ENCODE results near the gene SNCG. TPM values are rescaled to one million over a fixed set of nuclear protein-coding genes. Genes with fewer than 3 reads are reported as not detected.
"Not testable (repeated sequence)": the region's sequence is repeated elsewhere in the genome, so short reads cannot be mapped to it uniquely, and the experiment has no call there.

SNCG gene
- total RNA-seq, 1 experiment from 2014 or later: 61.1 TPM

- H3K4me1 ChIP-seq (ENCODE audit: control insufficient read depth in 1 of 2, insufficient read depth in 2 of 2, low read length in 2 of 2): no peaks in the 10 kb centered on the region; a peak in 1 of 4 replicates
- no peak for DNase-seq (ENCODE audit: low read depth, low spot score)
- no peaks in the 10 kb centered on the region for H3K79me2 ChIP-seq (ENCODE audit: insufficient read depth, low read length)
- no peaks in the 10 kb centered on the region for H3K9me3 ChIP-seq (ENCODE audit: control insufficient read depth in 1 of 2, insufficient read depth in 1 of 2, low read depth in 1 of 2, low read length in 2 of 2)
- no peak overlapping the region for H2AFZ ChIP-seq (ENCODE audit: low read depth, low read length, poor library complexity, severe bottlenecking)
- ChIA-PET POLR2A (no interaction called here), RAD21 (ENCODE audit: low non-redundant PET in 1 of 2, low total read pairs in 2 of 2, uncharacterized antibody in 2 of 2, unreplicated experiment in 2 of 2) (no interaction called here), CTCF (no interaction called here)
- H3K4me3 ChIP-seq (replicated peaks in 1 of 2; ENCODE audit: low read depth in 1 of 2, low read length in 2 of 2): no peak overlapping the region
- no peaks in the 10 kb centered on the region for H3K9me2 ChIP-seq (ENCODE audit: insufficient read depth)
- no peak overlapping the region for H3K4me2 ChIP-seq (ENCODE audit: low read length)
- intact Hi-C loops (cut with micrococcal nuclease): no loop called here
- no peak for TF ChIP-seq CBX3 (IDR thresholded peaks at IDR 0.05; ENCODE audit: low read depth)
- TF ChIP-seq EZH2 (IDR thresholded peaks at IDR 0.05): no peak
- TF ChIP-seq ATF3 (IDR thresholded peaks at IDR 0.05): no peak
- no peak for TF ChIP-seq ELF1 (IDR thresholded peaks at IDR 0.05; ENCODE audit: borderline replicate concordance, low read depth)
- TF ChIP-seq SRF (IDR thresholded peaks at IDR 0.05; ENCODE audit: low read depth): no peak
- TF ChIP-seq CEBPB (IDR thresholded peaks at IDR 0.05; ENCODE audit: low read depth): no peak
- TF ChIP-seq POLR2AphosphoS5 (IDR thresholded peaks at IDR 0.05; ENCODE audit: low read depth, low read length): no peak
- no peak for TF ChIP-seq ZFX (IDR thresholded peaks at IDR 0.05)
- no peak for TF ChIP-seq CTCF (IDR thresholded peaks at IDR 0.05 in 2 of 3, conservative IDR thresholded peaks at IDR 0.05 in 1 of 3; ENCODE audit: borderline replicate concordance in 1 of 3, insufficient read depth in 1 of 3, low read depth in 2 of 3, low read length in 2 of 3)
- TF ChIP-seq ZBTB33 (IDR thresholded peaks at IDR 0.05; ENCODE audit: extremely low read depth, insufficient replicate concordance, low read length): no peak
- ATAC-seq: no peak
- no TSS peak for BruUV-seq (replicated peaks)
- H4K20me1 ChIP-seq (ENCODE audit: insufficient read depth): no peaks in the 10 kb centered on the region
- no peak overlapping the region for H3K9ac ChIP-seq (ENCODE audit: low read length)
- no peaks in the 10 kb centered on the region for H3K36me3 ChIP-seq (ENCODE audit: control insufficient read depth in 1 of 2, insufficient read depth in 2 of 2, low read length in 2 of 2)
- H3K27me3 ChIP-seq (ENCODE audit: insufficient read depth, low read length): no peaks in the 10 kb centered on the region
- no peak overlapping the region for H3K27ac ChIP-seq (ENCODE audit: low read depth, low read length)
Measured at GRCh38 chr10:86932674-86933073, 25.7 kb upstream of the SNCG start.

- DNase-seq (ENCODE audit: low read depth, low spot score); CTCF ChIA-PET; H3K36me3 ChIP-seq (ENCODE audit: control insufficient read depth in 1 of 2, insufficient read depth in 2 of 2, low read length in 2 of 2); H3K79me2 ChIP-seq (ENCODE audit: insufficient read depth, low read length); H3K9ac ChIP-seq (ENCODE audit: low read length); POLR2A ChIA-PET; RAD21 ChIA-PET (ENCODE audit: low non-redundant PET in 1 of 2, low total read pairs in 2 of 2, uncharacterized antibody in 2 of 2, unreplicated experiment in 2 of 2); H3K4me2 ChIP-seq (ENCODE audit: low read length); H3K27me3 ChIP-seq (ENCODE audit: insufficient read depth, low read length); intact Hi-C loops (cut with micrococcal nuclease); H3K9me2 ChIP-seq (ENCODE audit: insufficient read depth); BruUV-seq (replicated peaks); H3K9me3 ChIP-seq (ENCODE audit: control insufficient read depth in 1 of 2, insufficient read depth in 1 of 2, low read depth in 1 of 2, low read length in 2 of 2); H3K27ac ChIP-seq (ENCODE audit: low read depth, low read length); ATAC-seq; H3K4me3 ChIP-seq (replicated peaks in 1 of 2; ENCODE audit: low read depth in 1 of 2, low read length in 2 of 2); H4K20me1 ChIP-seq (ENCODE audit: insufficient read depth); H3K4me1 ChIP-seq (ENCODE audit: control insufficient read depth in 1 of 2, insufficient read depth in 2 of 2, low read length in 2 of 2); H2AFZ ChIP-seq (ENCODE audit: low read depth, low read length, poor library complexity, severe bottlenecking): not testable (repeated sequence)
Measured at GRCh38 chr10:86934162-86934711, 24.2 kb upstream of the SNCG start.

All from HCT116 (cell line).